ENCODE data around the gene COL1A1. TPM values are rescaled to one million over a fixed set of nuclear protein-coding genes. Genes with fewer than 3 reads are reported as not detected.

The COL1A1 gene
- polyA plus RNA-seq, 1 donor (not counting 4 experiments of a cell fraction or from before 2014, with no cell fraction given), result 0.55 TPM

DNA sequence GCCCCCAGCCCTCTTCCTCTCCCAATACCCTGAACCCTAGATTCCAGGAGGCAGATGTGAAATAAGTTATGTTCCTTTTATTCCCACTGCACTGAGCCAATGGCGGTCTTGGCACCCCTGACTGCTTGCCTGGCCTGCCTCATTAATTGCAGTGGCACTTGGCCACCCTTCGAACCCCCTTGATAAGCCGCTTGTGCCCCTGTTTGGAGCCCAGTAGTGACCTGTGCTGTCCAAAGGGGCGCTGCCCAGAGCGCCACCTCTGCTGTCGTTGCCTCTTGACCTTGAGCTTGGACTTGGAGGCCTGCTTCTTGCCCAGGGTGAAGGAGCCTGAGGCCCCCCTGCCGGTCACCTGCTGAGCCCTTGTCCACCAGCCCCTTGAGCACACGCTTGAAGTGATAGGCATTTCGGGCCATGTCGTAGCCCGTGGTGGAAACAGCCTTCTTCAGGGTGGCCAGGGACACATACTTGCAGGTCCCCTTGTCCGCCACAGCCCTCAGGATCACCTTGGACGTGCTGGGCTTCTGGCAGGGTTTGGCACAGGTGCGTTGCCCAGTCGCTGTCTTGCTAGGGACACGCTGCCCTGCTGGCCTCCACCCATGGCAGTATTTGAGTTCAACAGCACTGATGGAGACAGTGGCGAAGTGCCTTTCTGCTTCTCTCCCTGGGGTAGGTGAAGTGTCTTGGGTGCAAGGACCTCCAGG, 29.9 kb downstream of the COL1A1 start:
- Histone ChIP-seq H3K9me3 (ENCODE audit: control insufficient read depth, low read depth, low read length) (no peaks in the 10 kb centered on the region), H3K4me1 (ENCODE audit: control insufficient read depth, extremely low read depth, insufficient read depth, low read length) (no peaks in the 10 kb centered on the region), H2AFZ (ENCODE audit: control insufficient read depth, low read length) (no peak overlapping the region), H3K36me3 (ENCODE audit: control insufficient read depth in 2 of 2, extremely low read depth in 1 of 2, insufficient read depth in 2 of 2, low read length in 2 of 2) (no peaks in the 10 kb centered on the region), H3K9ac (ENCODE audit: control insufficient read depth, extremely low read depth, insufficient read depth, low read length) (no peak overlapping the region), H3K27ac (ENCODE audit: control insufficient read depth, insufficient read depth, low read length) (no peak overlapping the region), H3K79me2 (ENCODE audit: control insufficient read depth, insufficient read depth, low read length) (no peaks in the 10 kb centered on the region), H3K4me2 (ENCODE audit: control insufficient read depth, extremely low read depth, insufficient read depth, low read depth, low read length) (no peak overlapping the region), H3K9me1 (ENCODE audit: control insufficient read depth, extremely low read depth, insufficient read depth, low read length) (no peaks in the 10 kb centered on the region), H3K27me3 (ENCODE audit: control insufficient read depth, extremely low read depth, insufficient read depth, low read length) (peaks cover 3% of the 10 kb centered on the region), H3K4me3 (ENCODE audit: control insufficient read depth in 2 of 3, extremely low read depth in 1 of 3, insufficient read depth in 2 of 3, low read depth in 1 of 3, low read length in 3 of 3) (no peak overlapping the region), H4K20me1 (ENCODE audit: control insufficient read depth, extremely low read depth, insufficient read depth, low read length) (no peaks in the 10 kb centered on the region)
- TF ChIP-seq EZH2 (IDR thresholded peaks at IDR 0.05; ENCODE audit: low read length) (no peak), CTCF (optimal IDR thresholded peaks at IDR 0.05 in 1 of 3, IDR thresholded peaks at IDR 0.05 in 1 of 3, conservative IDR thresholded peaks at IDR 0.05 in 1 of 3; ENCODE audit: extremely low read depth in 1 of 3, insufficient read depth in 2 of 3, low read length in 3 of 3) (no peak)
- dilution Hi-C loops (cut with MboI; ENCODE audit: extremely low pct_ligation_motif_present, low sequenced_read_pairs), result no loop called here
- DNase-seq (ENCODE audit: low read depth, low spot score), result no peak
- no peak for FAIRE-seq

GRCh38 chr17:50170662-50171370, 30.6 kb downstream of the COL1A1 start:
- dilution Hi-C loops (cut with MboI; ENCODE audit: extremely low pct_ligation_motif_present, low sequenced_read_pairs), result no loop called here
- H3K36me3 ChIP-seq (ENCODE audit: control insufficient read depth in 2 of 2, extremely low read depth in 1 of 2, insufficient read depth in 2 of 2, low read length in 2 of 2), result no peaks in the 10 kb centered on the region
- H4K20me1 ChIP-seq (ENCODE audit: control insufficient read depth, extremely low read depth, insufficient read depth, low read length), result no peaks in the 10 kb centered on the region
- H3K27ac ChIP-seq (ENCODE audit: control insufficient read depth, insufficient read depth, low read length), result no peak overlapping the region
- FAIRE-seq (no peak), DNase-seq (ENCODE audit: low read depth, low spot score) (no peak)
- no peaks in the 10 kb centered on the region for H3K9me1 ChIP-seq (ENCODE audit: control insufficient read depth, extremely low read depth, insufficient read depth, low read length)
- no peak overlapping the region for H3K4me3 ChIP-seq (ENCODE audit: control insufficient read depth in 2 of 3, extremely low read depth in 1 of 3, insufficient read depth in 2 of 3, low read depth in 1 of 3, low read length in 3 of 3)
- H3K4me1 ChIP-seq (ENCODE audit: control insufficient read depth, extremely low read depth, insufficient read depth, low read length), result no peaks in the 10 kb centered on the region
- no peak overlapping the region for H3K4me2 ChIP-seq (ENCODE audit: control insufficient read depth, extremely low read depth, insufficient read depth, low read depth, low read length)
- H3K27me3 ChIP-seq (ENCODE audit: control insufficient read depth, extremely low read depth, insufficient read depth, low read length), result peaks cover 3% of the 10 kb centered on the region
- no peak overlapping the region for H3K9ac ChIP-seq (ENCODE audit: control insufficient read depth, extremely low read depth, insufficient read depth, low read length)
- TF ChIP-seq CTCF (optimal IDR thresholded peaks at IDR 0.05 in 1 of 3, IDR thresholded peaks at IDR 0.05 in 1 of 3, conservative IDR thresholded peaks at IDR 0.05 in 1 of 3; ENCODE audit: extremely low read depth in 1 of 3, insufficient read depth in 2 of 3, low read length in 3 of 3) (no peak), EZH2 (IDR thresholded peaks at IDR 0.05; ENCODE audit: low read length) (no peak)
- H3K9me3 ChIP-seq (ENCODE audit: control insufficient read depth, low read depth, low read length), result no peaks in the 10 kb centered on the region
- H3K79me2 ChIP-seq (ENCODE audit: control insufficient read depth, insufficient read depth, low read length), result no peaks in the 10 kb centered on the region
- H2AFZ ChIP-seq (ENCODE audit: control insufficient read depth, low read length), result no peak overlapping the region

Data from keratinocyte (primary cell).